Stimulated activated CD4-positive, alpha-beta T cell treated with anti-CD3 and anti-CD28 coated beads, Interleukin-4, amount 100 ng/mL, for 24 hours (primary cell): ENCODE results near the gene AZU1.
"Not testable (repeated sequence)": the region's sequence is repeated elsewhere in the genome, so short reads cannot be mapped to it uniquely, and the experiment has no call there.

Experiments
- DNase-seq: peaks from one replicate; pipeline ENCODE4 v3.0.0-alpha.2; 2020

Gene AZU1

GRCh38 chr19:831407-832369, 4.1 kb downstream of the AZU1 start:
- DNase-seq = no peak

DNA sequence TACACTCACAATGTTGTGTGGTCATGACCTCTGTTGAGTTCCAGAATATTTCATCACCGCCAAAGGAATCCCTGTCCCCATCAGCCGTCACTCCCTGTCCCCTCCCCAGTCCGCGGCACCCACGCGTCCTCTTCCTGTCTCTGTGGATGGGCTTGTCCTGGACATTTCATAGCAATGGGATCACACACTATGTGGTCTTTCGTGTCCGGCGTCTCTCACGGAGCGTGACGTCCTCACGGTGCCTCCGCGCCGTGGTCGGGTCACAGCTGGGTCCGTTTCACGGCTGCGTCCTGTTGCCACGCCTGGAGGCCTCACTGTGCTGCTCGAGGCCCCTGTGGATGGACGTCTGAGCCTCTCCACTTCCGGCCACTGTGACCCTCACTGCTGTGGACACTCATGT, 6.6 kb downstream of the AZU1 start:
- DNase-seq = no peak

DNA sequence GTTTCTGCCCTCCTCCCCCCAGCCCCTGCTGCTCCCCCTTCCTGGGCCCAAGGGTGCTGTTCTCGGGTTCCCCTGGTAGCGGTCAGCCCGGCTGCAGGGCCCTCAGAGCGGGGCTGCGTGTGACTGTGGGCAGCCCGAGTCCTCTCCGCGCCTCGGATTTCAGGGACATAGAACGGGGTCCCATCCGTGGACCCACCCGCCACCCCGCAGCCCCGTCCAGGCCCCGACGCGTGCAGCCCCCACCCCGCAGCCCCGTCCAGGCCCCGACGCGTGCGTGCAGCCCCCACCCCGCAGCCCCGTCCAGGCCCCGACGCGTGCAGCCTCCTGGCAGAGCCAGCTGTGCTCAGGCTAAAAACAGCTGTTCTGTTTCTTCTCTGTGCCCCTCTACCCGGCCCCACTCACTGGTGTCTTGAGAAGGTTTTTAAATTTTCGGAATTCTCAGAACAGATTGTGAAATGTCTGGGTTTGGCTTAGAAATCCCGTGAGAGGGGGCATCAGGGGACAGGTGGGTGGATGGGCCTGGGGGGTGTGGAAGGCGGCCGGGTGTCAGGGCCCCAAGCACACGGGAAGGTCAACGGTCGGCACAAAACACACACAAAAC, 7.7 kb downstream of the AZU1 start:
- no peak for DNase-seq

DNA sequence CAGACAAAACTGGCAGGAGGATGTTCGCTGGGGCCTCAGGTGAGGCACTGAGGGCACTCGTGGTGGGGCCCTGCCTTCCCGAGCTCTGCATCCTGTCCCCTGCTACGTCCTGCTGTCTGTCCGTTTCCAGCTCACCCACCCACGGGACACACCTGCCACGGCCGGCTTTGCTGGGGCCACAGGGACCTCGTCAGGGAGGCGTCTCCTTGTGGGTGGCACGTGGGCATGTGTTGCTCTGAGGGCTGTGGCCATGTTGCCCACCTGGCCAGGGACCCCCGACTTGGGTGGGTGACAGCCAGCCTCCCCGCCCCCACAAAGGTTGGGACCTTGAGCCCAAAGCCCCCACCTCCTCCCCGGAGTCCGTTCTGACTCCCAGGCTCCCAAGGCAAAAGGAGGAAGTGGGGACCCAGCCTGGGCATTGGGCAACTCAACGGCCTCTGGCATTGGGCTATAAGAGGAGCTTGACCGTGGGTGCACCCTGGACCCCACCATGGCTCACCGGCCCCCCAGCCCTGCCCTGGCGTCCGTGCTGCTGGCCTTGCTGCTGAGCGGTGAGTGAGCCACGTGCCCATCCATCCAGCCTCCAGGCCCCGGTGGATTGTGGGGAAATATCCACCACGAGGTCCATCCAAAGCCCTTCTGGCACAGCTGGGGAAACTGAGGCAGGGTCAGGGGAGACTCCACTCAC, 13.0 kb downstream of the AZU1 start, which contains the start of gene PRTN3:
Gene PRTN3 (plus strand): TSS at position 481 of the 688 bp plus-strand sequence. CDS start 10 bp downstream, at position 491.
- DNase-seq = no peak

DNA sequence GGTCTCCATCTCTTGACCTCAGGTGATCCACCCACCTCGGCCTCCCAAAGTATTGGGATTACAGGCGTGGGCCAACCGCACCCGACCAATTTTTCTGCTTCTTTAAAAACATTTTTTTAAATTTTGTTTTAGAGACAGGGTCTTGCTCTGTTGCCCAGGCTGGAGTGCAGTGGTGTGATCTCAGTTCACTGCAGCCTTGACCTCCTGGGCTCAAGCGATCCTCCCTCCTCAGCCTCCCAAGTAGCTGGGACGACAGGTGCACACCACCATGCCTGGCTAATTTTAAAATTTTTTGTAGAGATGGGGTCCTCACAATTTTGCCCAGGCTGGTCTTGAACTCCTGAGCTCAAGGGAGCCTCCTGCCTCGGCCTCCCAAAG, 15.2 kb downstream of the AZU1 start:
- not testable (repeated sequence) for DNase-seq

GRCh38 chr19:843180-843835, 15.7 kb downstream of the AZU1 start:
- no peak for DNase-seq

DNA sequence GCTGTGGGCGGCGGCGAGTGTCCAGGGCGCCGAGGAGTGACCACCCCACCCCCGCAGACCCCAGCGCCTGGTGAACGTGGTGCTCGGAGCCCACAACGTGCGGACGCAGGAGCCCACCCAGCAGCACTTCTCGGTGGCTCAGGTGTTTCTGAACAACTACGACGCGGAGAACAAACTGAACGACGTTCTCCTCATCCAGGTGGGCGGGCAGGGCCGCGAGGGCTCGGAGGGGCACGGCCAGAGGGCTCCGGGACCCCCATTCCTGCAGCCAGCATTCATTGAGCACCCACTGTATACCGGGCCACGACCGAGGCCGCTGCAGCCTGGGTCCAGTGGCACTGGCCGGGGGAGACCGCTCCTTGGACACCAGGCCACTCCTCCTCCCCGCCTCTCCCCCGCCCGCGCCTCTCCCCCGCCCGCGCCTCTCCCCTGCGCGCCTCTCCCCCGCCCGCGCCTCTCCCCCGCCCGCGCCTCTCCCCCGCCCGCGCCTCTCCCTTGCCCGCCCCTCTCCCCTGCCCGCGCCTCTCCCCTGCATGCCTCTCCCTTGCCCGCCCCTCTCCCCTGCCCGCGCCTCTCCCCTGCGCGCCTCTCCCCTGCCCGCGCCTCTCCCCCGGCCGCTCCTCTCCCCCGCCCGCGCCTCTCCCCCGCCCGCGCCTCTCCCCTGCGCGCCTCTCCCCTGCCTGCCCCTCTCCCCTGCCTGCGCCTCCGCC, 16.4 kb downstream of the AZU1 start:
- DNase-seq = no peak

- DNase-seq = no peak
These were observed 16.9 kb downstream of the AZU1 start for GRCh38 chr19:844546-844971.

DNA sequence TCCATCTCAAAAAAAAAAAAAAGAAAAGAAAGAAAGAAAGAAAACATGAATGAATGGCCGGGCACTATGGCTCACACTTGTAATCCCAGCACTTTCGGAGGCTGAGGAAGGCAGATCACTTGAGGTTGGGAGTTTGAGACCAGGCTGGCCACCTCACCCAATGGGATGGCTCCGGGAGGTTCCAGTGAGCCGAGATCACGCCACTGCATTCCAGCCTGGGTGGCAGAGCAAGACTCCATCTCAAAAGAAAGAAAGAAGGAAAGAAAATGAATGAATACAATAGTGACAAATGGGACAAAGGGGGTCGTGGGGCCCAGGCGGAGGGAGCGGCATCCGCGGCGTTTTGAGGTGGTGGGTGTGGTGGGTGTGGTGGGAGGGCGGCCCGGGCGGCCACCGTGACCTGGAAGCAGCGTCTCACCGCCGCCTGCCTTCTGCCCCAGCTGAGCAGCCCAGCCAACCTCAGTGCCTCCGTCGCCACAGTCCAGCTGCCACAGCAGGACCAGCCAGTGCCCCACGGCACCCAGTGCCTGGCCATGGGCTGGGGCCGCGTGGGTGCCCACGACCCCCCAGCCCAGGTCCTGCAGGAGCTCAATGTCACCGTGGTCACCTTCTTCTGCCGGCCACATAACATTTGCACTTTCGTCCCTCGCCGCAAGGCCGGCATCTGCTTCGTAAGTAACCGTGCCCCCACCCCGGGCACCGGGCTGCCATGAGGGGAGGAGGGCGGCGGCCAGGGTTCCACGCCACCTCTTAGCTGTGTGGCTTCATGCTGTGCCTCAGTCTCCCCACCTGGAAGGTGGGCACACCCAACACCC, 18.3 kb downstream of the AZU1 start:
- DNase-seq = no peak

GRCh38 chr19:848386-848921, 20.8 kb downstream of the AZU1 start:
- no peak for DNase-seq

DNA sequence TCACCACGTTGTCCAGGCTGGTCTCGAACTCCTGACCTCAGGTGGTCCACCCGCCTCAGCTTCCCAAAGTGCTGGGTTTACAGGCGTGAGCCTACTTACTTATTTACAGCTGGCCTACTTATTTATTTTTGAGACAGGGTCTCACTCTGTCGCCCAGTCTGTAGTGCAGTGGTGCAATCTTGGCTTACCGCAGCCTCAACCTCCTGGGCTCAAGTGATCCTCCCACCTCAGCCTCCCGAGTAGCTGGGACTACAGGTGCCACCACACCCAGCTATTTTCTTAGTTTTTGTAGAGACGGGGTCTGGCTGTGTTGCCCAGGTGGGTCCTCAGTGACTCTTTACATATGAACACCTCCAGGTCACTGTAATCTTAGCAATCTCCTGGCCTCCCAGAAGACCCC, 21.6 kb downstream of the AZU1 start:
- DNase-seq = not testable (repeated sequence)

DNA sequence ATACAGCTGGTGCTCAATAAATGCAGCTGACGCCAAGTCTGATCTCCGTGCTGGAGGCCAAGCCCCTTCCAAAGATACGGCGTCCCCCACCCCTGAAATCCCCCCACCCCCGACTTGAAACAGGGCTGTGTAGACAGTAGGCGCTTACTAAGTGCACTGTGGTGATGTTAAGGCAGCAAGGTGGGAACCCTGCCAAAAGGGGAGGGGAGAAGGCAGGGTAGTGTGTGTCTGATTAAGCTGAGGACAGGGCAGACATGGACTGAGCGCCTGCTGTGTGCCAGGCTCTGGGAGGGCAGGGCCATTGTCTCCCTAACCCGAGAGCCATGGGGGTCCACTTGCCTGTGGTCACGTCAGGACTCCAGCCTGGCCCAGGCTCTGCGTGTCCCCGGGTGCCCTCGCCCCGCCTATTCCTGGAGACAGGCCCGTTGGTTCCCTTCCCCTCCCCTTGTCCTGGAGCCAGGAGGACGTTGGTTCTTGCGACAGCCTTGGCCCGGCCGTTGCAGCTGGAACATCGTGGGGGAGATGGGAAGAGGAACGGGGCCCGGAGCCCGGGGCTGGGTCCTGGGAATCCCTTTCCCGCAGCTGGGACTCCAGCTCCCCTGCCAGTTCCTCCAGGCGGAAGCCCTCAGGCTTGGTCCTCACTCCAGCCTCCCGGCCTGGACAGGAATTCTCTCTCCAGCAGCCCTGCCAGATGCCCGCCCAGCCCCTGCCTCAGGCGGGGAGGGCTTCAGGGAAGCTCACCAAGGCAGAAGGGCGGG, 22.8 kb downstream of the AZU1 start:
- no peak for DNase-seq

DNA sequence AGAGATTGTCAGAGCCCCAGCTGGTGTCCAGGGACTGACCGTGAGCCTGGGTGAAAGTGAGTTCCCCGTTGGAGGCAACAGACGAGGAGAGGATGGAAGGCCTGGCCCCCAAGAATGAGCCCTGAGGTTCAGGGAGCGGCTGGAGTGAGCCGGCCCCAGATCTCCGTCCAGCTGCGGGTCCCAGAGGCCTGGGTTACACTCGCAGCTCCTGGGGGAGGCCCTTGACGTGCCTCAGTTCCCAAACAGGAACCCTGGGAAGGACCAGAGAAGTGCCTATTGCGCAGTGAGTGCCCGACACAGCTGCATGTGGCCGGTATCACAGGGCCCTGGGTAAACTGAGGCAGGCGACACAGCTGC, 23.3 kb downstream of the AZU1 start:
- DNase-seq = no peak

DNA sequence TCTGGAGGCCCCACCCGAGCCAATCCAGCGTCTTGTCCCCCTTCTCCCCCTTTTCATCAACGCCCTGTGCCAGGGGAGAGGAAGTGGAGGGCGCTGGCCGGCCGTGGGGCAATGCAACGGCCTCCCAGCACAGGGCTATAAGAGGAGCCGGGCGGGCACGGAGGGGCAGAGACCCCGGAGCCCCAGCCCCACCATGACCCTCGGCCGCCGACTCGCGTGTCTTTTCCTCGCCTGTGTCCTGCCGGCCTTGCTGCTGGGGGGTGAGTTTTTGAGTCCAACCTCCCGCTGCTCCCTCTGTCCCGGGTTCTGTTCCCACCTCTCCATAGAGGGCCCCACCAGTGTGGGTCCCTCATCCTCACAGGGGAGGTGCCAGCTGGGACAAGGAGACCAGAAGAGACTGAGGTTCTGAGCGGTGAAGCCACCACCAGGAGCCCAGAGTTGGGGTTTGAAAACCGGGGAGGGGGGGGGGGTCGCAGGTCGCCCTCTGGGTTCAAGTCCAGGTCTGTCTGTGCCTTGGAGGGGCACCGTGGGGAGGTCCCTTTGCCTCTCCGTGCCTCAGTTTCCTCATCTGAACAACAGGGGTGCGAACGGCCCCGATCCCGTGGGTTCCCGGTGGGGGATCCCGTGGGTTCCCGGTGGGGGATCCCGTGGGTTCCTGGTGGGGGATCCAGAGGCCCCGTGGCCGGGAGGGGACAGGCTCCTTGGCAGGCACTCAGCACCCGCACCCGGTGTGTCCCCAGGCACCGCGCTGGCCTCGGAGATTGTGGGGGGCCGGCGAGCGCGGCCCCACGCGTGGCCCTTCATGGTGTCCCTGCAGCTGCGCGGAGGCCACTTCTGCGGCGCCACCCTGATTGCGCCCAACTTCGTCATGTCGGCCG, 24.7 kb downstream of the AZU1 start, which contains the start of gene ELANE:
Gene ELANE (plus strand): TSS at position 168 of the 878 bp plus-strand sequence. CDS start 26 bp downstream, at position 194.
- no peak for DNase-seq

DNA sequence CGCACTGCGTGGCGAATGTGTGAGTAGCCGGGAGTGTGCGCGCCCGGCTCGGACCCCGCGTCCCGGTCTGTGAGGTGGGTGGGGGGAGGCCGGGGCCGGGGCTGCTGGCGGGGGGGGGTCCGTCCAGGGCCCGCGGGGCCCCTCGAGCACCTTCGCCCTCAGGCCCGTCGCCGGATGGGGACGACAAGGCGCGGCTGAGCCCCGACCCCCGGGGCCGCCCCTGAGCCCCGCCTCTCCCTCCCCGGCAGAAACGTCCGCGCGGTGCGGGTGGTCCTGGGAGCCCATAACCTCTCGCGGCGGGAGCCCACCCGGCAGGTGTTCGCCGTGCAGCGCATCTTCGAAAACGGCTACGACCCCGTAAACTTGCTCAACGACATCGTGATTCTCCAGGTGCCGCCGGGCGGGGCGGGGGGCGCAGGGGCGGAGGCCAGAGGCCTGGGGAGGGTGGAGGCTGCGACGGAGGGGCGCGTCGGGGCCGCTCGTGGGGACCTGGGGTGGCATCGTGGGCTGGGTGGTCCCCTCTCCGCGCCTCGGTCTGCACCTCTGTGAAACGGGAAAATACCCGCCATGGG, 25.5 kb downstream of the AZU1 start:
- no peak for DNase-seq

DNA sequence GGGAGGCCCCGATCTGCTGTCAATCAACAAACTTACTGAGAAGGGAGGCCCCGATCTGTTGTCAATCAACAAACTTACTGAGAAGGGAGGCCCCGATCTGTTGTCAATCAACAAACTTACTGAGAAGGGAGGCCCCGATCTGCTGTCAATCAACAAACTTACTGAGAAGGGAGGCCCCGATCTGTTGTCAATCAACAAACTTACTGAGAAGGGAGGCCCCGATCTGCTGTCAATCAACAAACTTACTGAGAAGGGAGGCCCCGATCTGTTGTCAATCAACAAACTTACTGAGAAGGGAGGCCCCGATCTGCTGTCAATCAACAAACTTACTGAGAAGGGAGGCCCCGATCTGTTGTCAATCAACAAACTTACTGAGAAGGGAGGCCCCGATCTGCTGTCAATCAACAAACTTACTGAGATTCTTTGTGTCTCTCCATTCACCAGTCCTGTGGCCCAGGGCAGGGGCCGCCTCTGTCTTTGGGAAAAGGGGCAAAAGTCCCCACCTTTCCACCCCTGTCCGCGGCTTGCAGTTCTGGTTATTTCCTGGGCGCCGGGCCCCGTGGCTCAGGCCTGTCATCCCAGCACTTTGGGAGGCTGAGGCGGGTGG, 26.1 kb downstream of the AZU1 start:
- not testable (repeated sequence) for DNase-seq

- DNase-seq = no peak
These were observed 26.9 kb downstream of the AZU1 start for GRCh38 chr19:854549-854948.

GRCh38 chr19:855142-855541, 27.5 kb downstream of the AZU1 start:
- no peak for DNase-seq
